Type B pancreatic cell (in vitro differentiated cells): ENCODE data around the gene PRKG1. TPM values are rescaled to one million over a fixed set of nuclear protein-coding genes. Genes with fewer than 3 reads are reported as not detected.

Experiments used
- DNase-seq: peaks from one replicate; pipeline ENCODE4 v3.0.0; 2021; ENCODE audit warnings: mixed read lengths; ENCODE audit not compliant: unreplicated experiment; ENCODE audit errors: extremely low spot score
- H3K27ac Mint-ChIP-seq: 2 replicates; pipeline ENCODE4 v1.8.0; 2021; ENCODE audit warnings: mild to moderate bottlenecking, mixed read lengths
- H3K27me3 Mint-ChIP-seq: 2 replicates; pipeline ENCODE4 v1.8.0; 2021; ENCODE audit warnings: mixed read lengths
- H3K36me3 Mint-ChIP-seq: 2 replicates; pipeline ENCODE4 v1.8.0; 2021; ENCODE audit warnings: mixed read lengths
- H3K4me1 Mint-ChIP-seq: one replicate; pipeline ENCODE4 v1.8.0; 2021; ENCODE audit warnings: mixed read lengths; ENCODE audit not compliant: unreplicated experiment
- H3K4me3 Mint-ChIP-seq: 2 replicates; pipeline ENCODE4 v1.8.0; 2021; ENCODE audit warnings: mild to moderate bottlenecking, mixed read lengths
- H3K9me3 Mint-ChIP-seq: 2 replicates; pipeline ENCODE4 v1.8.0; 2021; ENCODE audit warnings: mixed read lengths
- CTCF ChIP-seq: fragments of 200-600 bp; sonication (generic); conservative IDR thresholded peaks from 2 replicates; pipeline ENCODE4 v1.5.0; 2021; ENCODE audit warnings: antibody characterized with exemption, mild to moderate bottlenecking
- total RNA-seq: library from RNA; stranded (reverse); gene quantifications from 2 replicates; pipeline ENCODE4 v1.2.1, GENCODE V29; 2021; ENCODE audit warnings: low replicate concordance

Gene PRKG1
- total RNA-seq, 1 donor from 2014 or later: 12.3 TPM

- no peak overlapping the region for H3K4me3 Mint-ChIP-seq
- peaks cover 6% of the 10 kb centered on the region for H3K4me1 Mint-ChIP-seq
- no peak overlapping the region for H3K27ac Mint-ChIP-seq
- no peaks in the 10 kb centered on the region for H3K27me3 Mint-ChIP-seq
- no peaks in the 10 kb centered on the region for H3K36me3 Mint-ChIP-seq
- no peak for DNase-seq
- peaks cover 4% of the 10 kb centered on the region for H3K9me3 Mint-ChIP-seq
- TF ChIP-seq CTCF: no peak
These were observed 852.0 kb downstream of the PRKG1 start for GRCh38 chr10:51926337-51926736.

GRCh38 chr10:51928162-51928561 lies 853.9 kb downstream of the PRKG1 start:
- no peak overlapping the region for H3K27ac Mint-ChIP-seq
- no peak for TF ChIP-seq CTCF
- no peaks in the 10 kb centered on the region for H3K27me3 Mint-ChIP-seq
- peaks cover 6% of the 10 kb centered on the region for H3K4me1 Mint-ChIP-seq
- no peak overlapping the region for H3K4me3 Mint-ChIP-seq
- DNase-seq: no peak
- no peaks in the 10 kb centered on the region for H3K36me3 Mint-ChIP-seq
- peaks cover 4% of the 10 kb centered on the region for H3K9me3 Mint-ChIP-seq

GRCh38 chr10:51932530-51932929 lies 858.2 kb downstream of the PRKG1 start:
- H3K27ac Mint-ChIP-seq: no peak overlapping the region
- no peak for DNase-seq
- no peak overlapping the region for H3K4me3 Mint-ChIP-seq
- TF ChIP-seq CTCF: no peak
- H3K27me3 Mint-ChIP-seq: no peaks in the 10 kb centered on the region
- no peaks in the 10 kb centered on the region for H3K9me3 Mint-ChIP-seq
- peaks cover 5% of the 10 kb centered on the region for H3K4me1 Mint-ChIP-seq
- no peaks in the 10 kb centered on the region for H3K36me3 Mint-ChIP-seq

- Mint-ChIP-seq H3K36me3 (no peaks in the 10 kb centered on the region), H3K27ac (no peak overlapping the region), H3K4me3 (no peak overlapping the region), H3K4me1 (no peaks in the 10 kb centered on the region), H3K9me3 (no peaks in the 10 kb centered on the region), H3K27me3 (no peaks in the 10 kb centered on the region)
- TF ChIP-seq CTCF: no peak
- DNase-seq: no peak
These were observed 860.1 kb downstream of the PRKG1 start for GRCh38 chr10:51934373-51934772.

- Mint-ChIP-seq H3K27me3 (no peaks in the 10 kb centered on the region), H3K9me3 (no peaks in the 10 kb centered on the region), H3K4me3 (no peak overlapping the region), H3K4me1 (no peaks in the 10 kb centered on the region), H3K27ac (no peak overlapping the region), H3K36me3 (no peaks in the 10 kb centered on the region)
- no peak for TF ChIP-seq CTCF
- no peak for DNase-seq
These were observed 861.1 kb downstream of the PRKG1 start for GRCh38 chr10:51935341-51935740.
